GM12892 (cell line): ENCODE results near the gene ITPRID2.

Experiments used
- POLR2AphosphoS5 ChIP-seq: IDR thresholded peaks from 2 replicates; pipeline ENCODE4 v1.6.1; 2011; ENCODE audit warnings: low read depth, low read length, control low read depth
- TAF1 ChIP-seq: IDR thresholded peaks from 2 replicates; pipeline ENCODE4 v1.6.1; 2011; ENCODE audit warnings: low read depth, mild to moderate bottlenecking, control low read depth, low read length, borderline replicate concordance

DNA sequence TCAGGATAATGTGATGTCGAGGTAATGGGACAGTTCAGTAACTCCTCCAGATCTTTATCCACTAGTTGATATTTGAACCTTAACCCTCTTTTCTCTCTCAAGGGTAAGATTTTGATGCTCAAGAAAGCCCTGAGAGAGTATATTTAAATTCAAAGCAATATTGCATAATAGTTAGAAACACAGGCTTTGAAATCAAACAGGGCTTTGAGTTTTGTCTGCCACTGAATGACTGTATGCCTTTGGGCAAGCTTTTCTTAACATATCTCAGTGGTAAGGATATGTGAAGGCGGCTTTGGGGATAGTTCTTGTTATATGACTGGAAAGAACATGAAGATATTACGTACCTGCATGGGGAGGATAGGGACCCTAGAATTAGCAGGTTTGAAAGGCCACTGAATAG lies 11.1 kb downstream of the ITPRID2 start:
- TF ChIP-seq POLR2AphosphoS5 (no peak), TAF1 (no peak)
